Activated B cell treated with CpG ODN at 0.5 μM for 24 hours (primary cell): ENCODE data around the gene CCT8L2. TPM values are rescaled to one million over a fixed set of nuclear protein-coding genes. Genes with fewer than 3 reads are reported as not detected.
"Not testable (repeated sequence)": the region's sequence is repeated elsewhere in the genome, so short reads cannot be mapped to it uniquely, and the experiment has no call there.

Experiments
- ATAC-seq: fragments of 200-7000 bp; cut with Tn5 transposase; one replicate; pipeline ENCODE4 v1.10.0; 2021; ENCODE audit warnings: low read depth, mild to moderate bottlenecking, moderate library complexity
- CTCF ChIA-PET: fragments of 350-600 bp; sonication (Branson Sonifier 250); formaldehyde crosslinking; loops from one replicate; lab custom pipeline; 2021; ENCODE audit warnings: antibody characterized with exemption; lab: Charles Lee
- POLR2A ChIA-PET: fragments of 350-600 bp; sonication (Branson Sonifier 250); formaldehyde crosslinking; loops from one replicate; lab custom pipeline; 2021; ENCODE audit warnings: antibody characterized with exemption; lab: Charles Lee
- DNase-seq: peaks from one replicate; pipeline ENCODE4 v3.0.0; 2022
- H3K27ac Mint-ChIP-seq: one replicate; pipeline ENCODE4 v1.8.0; 2020; ENCODE audit warnings: mixed read lengths
- H3K27me3 Mint-ChIP-seq: one replicate; pipeline ENCODE4 v1.8.0; 2021; ENCODE audit warnings: mixed read lengths
- H3K36me3 Mint-ChIP-seq: one replicate; pipeline ENCODE4 v1.8.0; 2021; ENCODE audit warnings: low read depth, mixed read lengths
- H3K4me1 Mint-ChIP-seq: one replicate; pipeline ENCODE4 v1.8.0; 2021; ENCODE audit warnings: mixed read lengths
- H3K4me3 Mint-ChIP-seq: one replicate; pipeline ENCODE4 v1.8.0; 2020; ENCODE audit warnings: mild to moderate bottlenecking, mixed read lengths
- H3K9me3 Mint-ChIP-seq: one replicate; pipeline ENCODE4 v1.8.0; 2020; ENCODE audit warnings: mixed read lengths
- CTCF ChIP-seq: fragments of 200-600 bp; IDR thresholded peaks from one replicate; pipeline ENCODE4 v1.8.0; 2022; ENCODE audit warnings: antibody characterized with exemption, mild to moderate bottlenecking
- intact Hi-C: fragments of 100-400 bp; cut with micrococcal nuclease; formaldehyde crosslinking; loops from one replicate; pipeline ENCODE4 v1.15.1; 2024
- total RNA-seq: library from RNA; stranded (reverse); gene quantifications from 2 replicates; pipeline ENCODE4 v1.2.3, GENCODE V29; 2022

Gene CCT8L2
- total RNA-seq, 1 donor from 2014 or later = not detected

- no peak overlapping the region for H3K4me3 Mint-ChIP-seq
- DNase-seq = no peak
- H3K27me3 Mint-ChIP-seq = no peaks in the 10 kb centered on the region
These were observed 33.3 kb downstream of the CCT8L2 start for GRCh38 chr22:16559056-16559955.

GRCh38 chr22:16558376-16558945, 34.1 kb downstream of the CCT8L2 start:
- ATAC-seq, H3K27ac Mint-ChIP-seq, CTCF ChIA-PET, H3K4me3 Mint-ChIP-seq, intact Hi-C loops, H3K9me3 Mint-ChIP-seq, H3K27me3 Mint-ChIP-seq, POLR2A ChIA-PET, H3K4me1 Mint-ChIP-seq, DNase-seq, H3K36me3 Mint-ChIP-seq: not testable (repeated sequence)

More at GRCh38 chr22:16559056-16559955, 33.3 kb downstream of the CCT8L2 start:
- H3K36me3 Mint-ChIP-seq = no peaks in the 10 kb centered on the region
- H3K4me1 Mint-ChIP-seq = no peaks in the 10 kb centered on the region
- no peak for TF ChIP-seq CTCF
- no peak for ATAC-seq
- no peak overlapping the region for H3K27ac Mint-ChIP-seq
- CTCF ChIA-PET = no interaction called here
- H3K9me3 Mint-ChIP-seq = no peaks in the 10 kb centered on the region
- intact Hi-C loops = no loop called here
- POLR2A ChIA-PET = no interaction called here

- H3K9me3 Mint-ChIP-seq, DNase-seq, H3K27me3 Mint-ChIP-seq, CTCF ChIA-PET, H3K27ac Mint-ChIP-seq, ATAC-seq, POLR2A ChIA-PET, H3K4me3 Mint-ChIP-seq, H3K36me3 Mint-ChIP-seq, H3K4me1 Mint-ChIP-seq, intact Hi-C loops: not testable (repeated sequence)
These were observed 35.1 kb downstream of the CCT8L2 start for GRCh38 chr22:16557511-16557910.

- POLR2A ChIA-PET, H3K27ac Mint-ChIP-seq, H3K4me3 Mint-ChIP-seq, intact Hi-C loops, H3K4me1 Mint-ChIP-seq, H3K36me3 Mint-ChIP-seq, H3K27me3 Mint-ChIP-seq, CTCF ChIA-PET, ATAC-seq, H3K9me3 Mint-ChIP-seq, DNase-seq: not testable (repeated sequence)
These were observed 37.3 kb downstream of the CCT8L2 start for GRCh38 chr22:16555077-16555994.

GRCh38 chr22:16543310-16543709, 49.3 kb downstream of the CCT8L2 start:
- POLR2A ChIA-PET, CTCF ChIA-PET, DNase-seq, ATAC-seq, H3K9me3 Mint-ChIP-seq, H3K36me3 Mint-ChIP-seq, H3K4me3 Mint-ChIP-seq, H3K27ac Mint-ChIP-seq, H3K27me3 Mint-ChIP-seq, H3K4me1 Mint-ChIP-seq, intact Hi-C loops: not testable (repeated sequence)

Other genes with a start within 250 kb of the CCT8L2 start
- 0.13 TPM in 1 of 2 replicates, not detected in the other for gene XKR3, start 232.6 kb upstream of the CCT8L2 start, total RNA-seq